HCT116 (cell line): ENCODE results near the gene AKT1. TPM values are rescaled to one million over a fixed set of nuclear protein-coding genes. Genes with fewer than 3 reads are reported as not detected.

Source experiments
- ATAC-seq: fragments of 200-7000 bp; cut with Tn5 transposase; 2 replicates; pipeline ENCODE4 v1.9.1; 2020; ENCODE audit warnings: mild to moderate bottlenecking, moderate library complexity
- BruUV-seq: library from RNA; stranded (reverse); fragments of 400-500 nt; replicated peaks from 2 replicates; lab custom pipeline; 2021; lab: Mats Ljungman, UMichigan
- CTCF ChIA-PET: fragments of 300-600 bp; sonication (Branson Sonifier 250); formaldehyde crosslinking; loops from one replicate; lab custom pipeline; 2021; ENCODE audit warnings: antibody characterized with exemption; lab: Charles Lee
- POLR2A ChIA-PET: fragments of 300-600, 350-600 bp; sonication (Branson Sonifier 250); formaldehyde crosslinking; loops from one replicate; lab custom pipeline; 2021; ENCODE audit warnings: antibody characterized with exemption; lab: Charles Lee
- RAD21 ChIA-PET, 2 experiments: fragments of 300-600 bp; sonication (Branson Sonifier 250); formaldehyde crosslinking; loops; one replicate each; lab custom pipeline; 2023; ENCODE audit warnings: low total read pairs in 2 of 2; ENCODE audit not compliant: uncharacterized antibody in 2 of 2, unreplicated experiment in 2 of 2, low non-redundant PET in 1 of 2; lab: Charles Lee
- DNase-seq: peaks from one replicate; pipeline ENCODE4 v3.0.0-alpha.2; 2010; ENCODE audit warnings: low read depth, low spot score
- H2AFZ ChIP-seq: fragments of 200-600 bp; shearing (Covaris generic), sonication (generic); 2 replicates; pipeline ENCODE4 v1.6.1; 2017; ENCODE audit warnings: low read depth, mixed run types, mixed read lengths, antibody characterized with exemption, low read length; ENCODE audit not compliant: poor library complexity, severe bottlenecking
- H3K27ac ChIP-seq: 2 replicates; pipeline ENCODE4 v1.5.1; 2012; ENCODE audit warnings: low read depth, low read length
- H3K27me3 ChIP-seq: fragments of 200-600 bp; sonication (generic); 2 replicates; pipeline ENCODE4 v1.6.1; 2016; ENCODE audit warnings: mixed run types, low read length, mixed read lengths; ENCODE audit not compliant: insufficient read depth
- H3K36me3 ChIP-seq, 2 experiments: fragments of 200-500 bp in 1 of 2; fragments of 200-600 bp in 1 of 2; sonication (Bioruptor generic) in 1 of 2; sonication (generic) in 1 of 2; 2 replicates each; pipeline versions ENCODE4 v1.5.1 to v1.6.1; 2014 to 2016; ENCODE audit warnings: low read length in 2 of 2, inconsistent platforms in 1 of 2, mixed read lengths in 1 of 2, mixed run types in 1 of 2; ENCODE audit not compliant: insufficient read depth in 2 of 2, control insufficient read depth in 1 of 2
- H3K4me1 ChIP-seq, 2 experiments: fragments of 200-600 bp in 1 of 2; sonication (generic) in 1 of 2; 2 replicates each; pipeline versions ENCODE4 v1.5.1 to v1.6.1; 2012 to 2017; ENCODE audit warnings: low read length in 2 of 2, inconsistent platforms in 1 of 2, mild to moderate bottlenecking in 1 of 2, mixed read lengths in 1 of 2, mixed run types in 1 of 2, moderate library complexity in 1 of 2; ENCODE audit not compliant: insufficient read depth in 2 of 2, control insufficient read depth in 1 of 2
- H3K4me2 ChIP-seq: fragments of 200-600 bp; sonication (generic); 2 replicates; pipeline ENCODE4 v1.6.1; 2017; ENCODE audit warnings: mixed run types, low read length, mixed read lengths
- H3K4me3 ChIP-seq, 2 experiments: fragments of 200-600 bp in 1 of 2; sonication (generic) in 1 of 2; replicated peaks in 1 of 2; 2 replicates each; pipeline ENCODE4 v1.5.1; 2011 to 2016; ENCODE audit warnings: low read length in 2 of 2, control low read depth in 1 of 2, low read depth in 1 of 2, mild to moderate bottlenecking in 1 of 2, mixed read lengths in 1 of 2, mixed run types in 1 of 2
- H3K79me2 ChIP-seq: fragments of 200-600 bp; sonication (generic); 2 replicates; pipeline ENCODE4 v1.6.1; 2017; ENCODE audit warnings: mild to moderate bottlenecking, mixed run types, low read length, moderate library complexity, mixed read lengths; ENCODE audit not compliant: insufficient read depth
- H3K9ac ChIP-seq: fragments of 200-600 bp; sonication (generic); 2 replicates; pipeline ENCODE4 v1.6.1; 2016; ENCODE audit warnings: low read length, mixed read lengths
- H3K9me2 ChIP-seq: fragments of 200-600 bp; sonication (generic), shearing (Covaris generic); 2 replicates; pipeline ENCODE4 v1.6.1; 2017; ENCODE audit warnings: mixed run types, mild to moderate bottlenecking, moderate library complexity; ENCODE audit not compliant: insufficient read depth
- H3K9me3 ChIP-seq, 2 experiments: fragments of 200-500 bp in 1 of 2; fragments of 200-600 bp in 1 of 2; sonication (Bioruptor generic) in 1 of 2; sonication (generic) in 1 of 2; 2 replicates each; pipeline ENCODE4 v1.6.1; 2014 to 2017; ENCODE audit warnings: low read length in 2 of 2, mixed read lengths in 2 of 2, inconsistent platforms in 1 of 2, low read depth in 1 of 2, mild to moderate bottlenecking in 1 of 2, mixed run types in 1 of 2, moderate library complexity in 1 of 2; ENCODE audit not compliant: control insufficient read depth in 1 of 2, insufficient read depth in 1 of 2
- H4K20me1 ChIP-seq: fragments of 200-600 bp; sonication (generic), shearing (Covaris generic); 2 replicates; pipeline ENCODE4 v1.6.1; 2017; ENCODE audit warnings: mixed run types, mild to moderate bottlenecking, moderate library complexity; ENCODE audit not compliant: insufficient read depth
- CBX3 ChIP-seq: IDR thresholded peaks from 2 replicates; pipeline ENCODE4 v1.6.1; 2012; ENCODE audit warnings: low read depth
- CTCF ChIP-seq, 3 experiments: fragments of 200-600 bp in 1 of 3; sonication (generic) in 1 of 3; IDR thresholded peaks in 2 of 3; conservative IDR thresholded peaks in 1 of 3; 2 replicates each; pipeline ENCODE4 v1.5.1; 2012 to 2017; ENCODE audit warnings: low read depth in 2 of 3, low read length in 2 of 3, antibody characterized with exemption in 1 of 3, borderline replicate concordance in 1 of 3, control low read depth in 1 of 3, mild to moderate bottlenecking in 1 of 3, mixed read lengths in 1 of 3, mixed run types in 1 of 3, moderate library complexity in 1 of 3; ENCODE audit not compliant: insufficient read depth in 1 of 3
- ELF1 ChIP-seq: IDR thresholded peaks from 2 replicates; pipeline ENCODE4 v1.6.1; 2012; ENCODE audit warnings: low read depth, borderline replicate concordance
- EZH2phosphoT487 ChIP-seq: fragments of 200-600 bp; IDR thresholded peaks from 2 replicates; pipeline ENCODE4 v1.6.1; 2018; ENCODE audit warnings: antibody characterized with exemption, borderline replicate concordance
- RAD21 ChIP-seq: IDR thresholded peaks from 2 replicates; pipeline ENCODE4 v1.6.1; 2012; ENCODE audit warnings: low read depth, mild to moderate bottlenecking
- TCF7L2 ChIP-seq: IDR thresholded peaks from 2 replicates; pipeline ENCODE4 v1.7.0; 2011; ENCODE audit warnings: borderline replicate concordance, inconsistent platforms; ENCODE audit not compliant: insufficient read depth, insufficient read length; ENCODE audit errors: extremely low read depth
- ZBTB33 ChIP-seq: IDR thresholded peaks from 2 replicates; pipeline ENCODE4 v1.6.1; 2011; ENCODE audit warnings: mild to moderate bottlenecking, low read length, moderate library complexity; ENCODE audit not compliant: insufficient replicate concordance; ENCODE audit errors: extremely low read depth
- ZFX ChIP-seq: fragments of 450-650 bp; IDR thresholded peaks from 2 replicates; pipeline ENCODE4 v1.6.1; 2017
- intact Hi-C: fragments of 100-400 bp; cut with micrococcal nuclease; formaldehyde crosslinking; loops from 2 replicates; pipeline ENCODE4 v1.10.0; 2022
- total RNA-seq: library from RNA; stranded (reverse); gene quantifications from one replicate; pipeline ENCODE4 v1.2.1, GENCODE V29; 2021; ENCODE audit not compliant: unreplicated experiment
- TF ChIP-seq, protein P1 (sequence below): IDR thresholded peaks from 2 replicates; pipeline ENCODE4 v1.6.1; 2012

Gene AKT1
- total RNA-seq, 1 experiment from 2014 or later: 152 TPM

DNA sequence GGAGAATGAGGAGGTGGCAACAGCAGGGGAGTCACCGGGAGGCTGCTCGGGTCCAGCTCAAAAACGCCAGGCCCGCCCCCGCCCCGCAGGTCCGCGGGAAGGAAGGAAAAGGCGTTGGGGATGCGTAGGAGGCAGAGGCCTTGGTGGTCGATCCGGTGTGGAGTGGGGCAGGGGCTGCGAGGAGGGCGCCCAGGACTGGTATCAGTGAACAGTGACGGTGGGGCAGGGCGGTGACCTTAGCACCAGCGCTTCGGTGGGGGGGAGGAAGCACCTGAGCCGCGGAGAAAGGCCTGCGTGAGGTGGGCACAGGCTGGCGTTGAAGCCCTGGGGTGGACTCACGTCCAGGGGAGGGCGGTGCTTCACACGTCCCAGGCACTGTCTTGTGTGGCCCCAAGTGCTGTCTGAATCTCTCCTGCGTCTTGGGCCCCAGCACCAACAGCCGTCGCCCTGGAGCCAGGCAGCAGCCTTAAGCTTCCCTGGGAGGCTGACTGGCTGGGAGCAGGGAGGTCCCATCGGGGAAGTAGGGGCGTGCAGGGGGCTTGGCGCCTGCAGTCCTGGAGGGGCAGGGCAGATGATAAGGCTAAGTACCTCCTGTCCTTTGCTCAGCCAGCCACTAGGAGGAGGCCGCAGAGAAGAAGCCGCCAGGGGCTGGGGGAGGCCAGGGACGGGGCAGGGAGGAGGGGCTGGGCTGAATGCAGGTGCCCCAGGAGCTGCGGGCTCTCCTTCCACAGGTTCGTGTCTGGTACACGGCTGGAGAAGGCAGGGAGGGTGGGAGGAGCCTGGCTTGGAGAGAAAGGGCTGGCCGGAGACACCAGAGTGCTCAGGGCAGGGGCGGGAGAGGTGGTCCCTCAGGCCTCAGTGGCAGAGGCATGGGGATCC, 31.9 kb upstream of the AKT1 start:
- Histone ChIP-seq H3K9ac (peak overlapping the region; percentile 55; the same call in 1 of the 2 replicates), H3K9me3 (peaks cover 0 to 7% of the 10 kb centered on the region in 2 experiments; a peak in 1 of 4 replicates), H3K79me2 (no peaks in the 10 kb centered on the region), H3K4me1 (peaks cover 16 to 22% of the 10 kb centered on the region in 2 experiments), H3K36me3 (no peaks in the 10 kb centered on the region), H2AFZ (no peak overlapping the region), H3K4me2 (peak overlapping the region; percentile 98), H3K27me3 (no peaks in the 10 kb centered on the region), H4K20me1 (no peaks in the 10 kb centered on the region), H3K27ac (peak overlapping the region; percentile 36; the same call in 1 of the 2 replicates)
- ChIA-PET CTCF (interaction anchor here (0.6 to 2.3 kb wide), 8 partner anchors 30 to 143 kb away, joined by 3 to 29 read pairs (median 3); no protein-coding TSS in a partner anchor), RAD21 (interaction anchor here (0.6 to 1.3 kb wide), 3 partner anchors 59 to 69 kb away, joined by 3 to 5 read pairs (median 4); no protein-coding TSS in a partner anchor), POLR2A (interaction anchor here (1.0 to 1.4 kb wide), 2 partner anchors 59 to 75 kb away, joined by 3 read pairs; partner anchors contain the start of gene SIVA1)
- ATAC-seq (peak; percentile 81), DNase-seq (peak; percentile 48)
- intact Hi-C loops: loop anchor here (2.0 kb wide), 1 partner anchor 37 kb away; the partner anchor contains the start of gene CEP170B
- BruUV-seq: no TSS peak
- TF ChIP-seq CTCF (IDR thresholded peaks at IDR 0.05 in 2 of 3, conservative IDR thresholded peaks at IDR 0.05 in 1 of 3; ENCODE audit: borderline replicate concordance in 1 of 3, insufficient read depth in 1 of 3, low read depth in 2 of 3, low read length in 2 of 3): peak; percentile 60 to 72 (median 69); a peak in 5 of 6 replicates
- TF ChIP-seq, protein P1, sequence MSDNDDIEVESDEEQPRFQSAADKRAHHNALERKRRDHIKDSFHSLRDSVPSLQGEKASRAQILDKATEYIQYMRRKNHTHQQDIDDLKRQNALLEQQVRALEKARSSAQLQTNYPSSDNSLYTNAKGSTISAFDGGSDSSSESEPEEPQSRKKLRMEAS: no peak
- no peak for TF ChIP-seq TCF7L2
- TF ChIP-seq EZH2phosphoT487: no peak
- TF ChIP-seq ZFX: no peak
- TF ChIP-seq RAD21: peak; percentile 68
- no peak for TF ChIP-seq CBX3
- no peak for TF ChIP-seq ZBTB33
- TF ChIP-seq ELF1: no peak
- TF ChIP-seq, all 23 proteins: peak for 2
- Histone ChIP-seq H3K4me3 (peak overlapping the region; percentile 45 to 62), H3K9me2 (no peaks in the 10 kb centered on the region)
